GM18520 (cell line): ENCODE measurements around the gene RHOG.
"Not testable (repeated sequence)": the region's sequence is repeated elsewhere in the genome, so short reads cannot be mapped to it uniquely, and the experiment has no call there.

Experiments
- ATAC-seq: cut with Tn5 transposase; IDR thresholded peaks from one replicate; pipeline ENCODE4 v1.9.1; 2021; ENCODE audit not compliant: unreplicated experiment

Gene RHOG

GRCh38 chr11:3840870-3841425, at the start of gene RHOG:
Gene RHOG, minus strand, starts transcription at chr11:3840959. Its CDS starts 12,821 bp downstream, at chr11:3828138.
- ATAC-seq = peak; percentile 34

- no peak for ATAC-seq
Observed at GRCh38 chr11:3890014-3890413, 49.3 kb upstream of the RHOG start.

- ATAC-seq = no peak
Observed at GRCh38 chr11:3888876-3889275, 48.1 kb upstream of the RHOG start.

GRCh38 chr11:3886985-3887384, 46.2 kb upstream of the RHOG start:
- ATAC-seq = no peak

GRCh38 chr11:3885855-3886254, 45.1 kb upstream of the RHOG start:
- ATAC-seq = no peak

- no peak for ATAC-seq
Observed at GRCh38 chr11:3882655-3883054, 41.9 kb upstream of the RHOG start.

- ATAC-seq = no peak
Observed at GRCh38 chr11:3880724-3881123, 40.0 kb upstream of the RHOG start.

- ATAC-seq = peak; percentile 23
Observed at GRCh38 chr11:3879967-3880542, 39.3 kb upstream of the RHOG start.

GRCh38 chr11:3879216-3879966, 38.6 kb upstream of the RHOG start:
- ATAC-seq = peak; percentile 42

GRCh38 chr11:3878258-3878584, 37.5 kb upstream of the RHOG start:
- no peak for ATAC-seq

- no peak for ATAC-seq
Observed at GRCh38 chr11:3877364-3878257, 36.9 kb upstream of the RHOG start.

GRCh38 chr11:3876613-3877012, 35.9 kb upstream of the RHOG start:
- ATAC-seq = no peak

GRCh38 chr11:3873712-3874349, 33.1 kb upstream of the RHOG start:
- ATAC-seq = no peak

- peak; percentile 26 for ATAC-seq
Observed at GRCh38 chr11:3867209-3868091, 26.7 kb upstream of the RHOG start.

- ATAC-seq = no peak
Observed at GRCh38 chr11:3866836-3867208, 26.1 kb upstream of the RHOG start.

GRCh38 chr11:3866206-3866605, 25.4 kb upstream of the RHOG start:
- no peak for ATAC-seq

GRCh38 chr11:3865388-3866193, 24.8 kb upstream of the RHOG start:
- ATAC-seq = no peak

- no peak for ATAC-seq
Observed at GRCh38 chr11:3861683-3862082, 20.9 kb upstream of the RHOG start.

- ATAC-seq = not testable (repeated sequence)
Observed at GRCh38 chr11:3860898-3861393, 20.2 kb upstream of the RHOG start.
